ENCODE measurements around the gene UBXN6.

The UBXN6 gene

DNA sequence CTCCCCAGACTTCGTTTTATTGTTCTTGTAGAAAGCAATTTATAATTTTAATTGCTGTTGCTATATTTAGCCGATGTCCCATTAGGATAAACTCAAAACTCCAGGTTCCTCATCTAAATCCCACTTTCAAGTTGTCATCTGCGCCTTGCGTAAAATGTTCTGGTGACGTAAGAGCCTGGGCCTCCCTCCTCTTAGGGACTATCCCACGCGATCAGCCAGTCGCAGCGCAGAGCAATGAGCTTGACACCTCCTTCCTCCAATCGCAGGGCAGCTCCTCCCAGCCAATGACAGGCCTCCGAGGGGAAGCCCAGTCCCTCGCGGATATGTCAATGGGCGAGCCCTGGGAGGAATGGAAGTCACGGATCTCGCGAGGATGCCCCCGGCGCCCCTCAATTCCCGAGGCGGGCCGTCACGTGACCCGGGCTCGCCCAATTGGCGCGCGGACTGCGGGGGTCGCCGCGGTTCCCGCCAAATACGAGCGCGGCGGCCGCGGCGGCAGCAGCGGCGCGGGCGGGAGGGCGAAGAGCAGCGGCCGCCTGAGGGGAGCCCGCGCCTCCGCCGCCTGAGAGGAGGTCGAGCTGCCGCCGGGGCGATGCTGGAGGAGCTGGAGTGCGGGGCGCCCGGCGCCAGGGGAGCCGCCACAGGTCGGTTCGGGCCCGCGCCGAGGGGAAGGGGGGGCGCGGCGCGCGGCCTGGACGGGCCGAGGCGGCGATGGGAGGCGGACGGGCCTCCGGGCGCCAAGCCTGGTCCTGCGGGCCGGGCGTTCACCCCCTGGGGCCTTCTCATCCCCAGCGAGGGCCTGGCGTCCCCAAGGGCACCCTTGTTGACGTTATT is 55.2 kb downstream of the UBXN6 start, which contains the start of gene CHAF1A:
Gene CHAF1A (plus strand): TSS at position 470 of the 834 bp plus-strand sequence. CDS start 123 bp downstream, at position 593.
- peak; percentile 99 for DNase-seq

DNA sequence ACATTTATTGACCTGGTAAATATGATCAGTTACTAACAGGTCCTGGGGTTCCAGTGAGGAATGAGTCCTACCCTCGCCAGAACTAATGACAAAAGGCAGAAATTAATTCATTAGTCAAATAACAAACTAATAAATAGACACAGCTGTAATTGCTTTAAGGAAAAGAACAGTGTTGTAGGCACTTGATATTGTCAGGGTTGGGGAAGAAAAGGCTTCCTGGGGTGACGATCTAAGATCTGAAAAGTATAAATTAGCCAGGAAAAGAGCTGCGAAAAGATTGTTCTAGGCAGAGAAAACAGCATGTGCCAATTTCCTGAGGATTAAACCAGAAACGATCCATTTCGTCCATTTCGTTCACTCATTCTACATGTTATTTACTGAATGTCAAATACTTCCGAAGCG is 55.8 kb downstream of the UBXN6 start:
- no peak for DNase-seq

DNA sequence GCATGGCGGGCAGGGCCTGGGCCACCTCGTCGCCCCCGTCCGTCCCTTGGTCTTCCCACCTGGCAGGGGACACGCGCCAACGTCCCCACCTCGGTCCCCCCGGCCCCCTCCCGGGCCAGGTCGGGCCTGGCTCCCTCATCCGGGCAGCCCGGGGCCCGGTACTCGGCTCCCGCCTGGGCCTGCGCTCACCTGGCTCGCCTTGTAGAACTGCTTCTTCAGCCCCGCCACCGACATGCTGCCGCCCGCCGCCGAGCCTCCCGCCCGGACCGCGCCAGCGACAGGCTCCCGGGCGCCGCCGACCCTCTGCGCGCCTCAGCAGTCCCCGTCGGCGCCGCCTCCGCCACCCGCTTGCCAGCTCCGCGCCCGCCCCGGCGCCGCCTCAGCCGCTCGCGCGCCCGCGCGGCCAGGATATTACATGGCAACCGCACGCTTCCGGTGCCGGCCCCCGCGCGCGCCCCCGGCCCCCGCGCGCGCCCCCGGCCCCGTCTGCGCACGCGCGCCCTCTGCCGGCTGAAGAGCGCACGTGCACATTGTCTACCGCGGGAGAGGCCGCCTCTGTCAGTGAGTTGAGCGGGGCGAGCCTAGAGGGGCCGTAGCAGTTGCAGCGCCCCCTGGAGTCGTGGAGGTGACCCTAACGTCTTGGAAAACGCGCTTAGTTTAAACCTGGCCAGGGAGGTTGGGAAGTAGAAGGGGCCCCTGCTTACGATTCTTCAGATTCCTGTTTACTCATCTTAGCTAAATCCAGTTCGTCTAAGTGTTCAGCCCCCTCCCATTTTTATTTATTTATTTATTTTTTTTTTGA is 57.3 kb downstream of the UBXN6 start, which contains the start of gene SH3GL1:
Gene SH3GL1 (minus strand): TSS at position 413 of the 802 bp plus-strand sequence. CDS start 179 bp downstream, at position 234.
- peak; percentile 74 to 92 for DNase-seq

DNA sequence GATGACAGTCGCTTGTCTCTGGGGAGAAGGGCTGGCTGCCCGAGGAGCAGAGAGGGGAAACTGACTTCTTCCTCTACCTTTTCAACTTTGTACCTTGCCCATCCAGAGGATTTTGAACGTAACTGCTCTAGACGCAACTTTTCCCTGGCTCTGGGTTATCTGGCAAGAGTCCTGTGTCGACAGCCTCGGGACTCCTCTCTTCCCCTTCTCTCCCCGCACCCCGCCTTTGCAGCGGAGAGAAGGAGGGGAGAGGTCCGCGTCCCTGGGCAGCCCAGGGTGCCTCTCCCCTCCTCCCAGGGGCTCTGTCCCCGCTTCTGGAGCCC is 57.8 kb downstream of the UBXN6 start:
- DNase-seq = peak in 1 of 2 experiments; percentile 43

DNA sequence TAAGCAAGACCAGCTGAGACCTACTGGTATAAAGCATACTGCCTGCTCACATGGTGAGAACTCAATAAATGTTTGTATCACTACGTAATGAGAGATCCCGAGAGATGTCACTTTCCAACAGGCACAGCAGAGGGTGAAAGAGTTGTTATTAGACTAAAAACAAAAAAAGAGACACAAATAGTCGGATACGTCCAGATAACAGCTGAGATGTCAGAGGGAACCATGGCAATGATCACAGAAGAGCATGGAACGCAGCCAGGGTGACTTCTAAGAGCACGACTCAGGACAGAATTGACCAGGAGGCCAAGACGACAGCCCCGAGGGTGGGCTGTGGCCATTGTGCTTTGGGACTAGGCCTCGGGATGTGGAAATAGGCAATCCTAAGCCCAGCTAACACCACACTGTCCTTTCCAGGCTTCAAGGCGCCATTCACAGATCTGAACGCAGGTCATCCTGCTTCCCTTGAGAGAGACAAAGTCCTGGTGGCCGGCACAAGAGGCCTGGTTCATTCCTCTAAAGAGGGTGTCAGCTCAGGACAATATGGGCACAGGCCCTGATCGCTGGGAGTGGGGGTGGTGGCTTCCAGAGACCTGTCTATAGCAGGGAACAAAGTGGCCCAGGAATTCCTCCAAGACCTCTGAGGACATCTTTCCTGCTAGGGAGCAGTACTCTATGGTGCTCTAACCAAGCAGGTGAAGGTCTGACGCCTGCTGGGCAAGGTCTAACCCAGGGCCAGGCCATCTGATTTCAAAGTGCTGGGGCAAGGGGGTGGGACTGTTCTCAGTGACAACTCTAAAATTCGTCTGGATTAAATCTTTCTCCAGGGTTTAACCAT is 60.4 kb downstream of the UBXN6 start:
- DNase-seq = no peak
